ENCODE data around the gene BBS9.
"Not testable (repeated sequence)": the region's sequence is repeated elsewhere in the genome, so short reads cannot be mapped to it uniquely, and the experiment has no call there.

The BBS9 gene

DNA sequence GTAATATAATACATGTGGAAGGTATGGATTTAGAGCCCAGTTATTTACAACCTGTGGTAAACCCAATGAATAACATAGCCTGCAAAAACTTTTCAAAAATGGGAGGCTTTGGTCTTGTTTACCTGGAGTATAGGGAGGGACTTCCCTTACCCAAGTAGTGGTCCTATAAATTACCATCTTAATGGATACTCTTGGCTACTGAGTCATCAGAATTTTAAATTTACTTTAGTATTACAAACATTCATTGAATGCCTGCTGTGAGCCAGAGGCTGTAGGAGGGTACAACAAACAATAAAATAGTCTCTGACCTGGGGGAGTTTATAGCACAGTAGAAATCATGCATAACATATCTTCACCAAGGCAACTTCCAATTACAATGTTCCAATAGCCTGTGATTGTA, 365.1 kb downstream of the BBS9 start:
- DNase-seq (ENCODE audit: low read depth in 2 of 2), result no peak

- peak; percentile 20 to 23 for DNase-seq (ENCODE audit: low read depth in 2 of 2)
Measured at GRCh38 chr7:33495207-33495606, 365.8 kb downstream of the BBS9 start.

- no peak for DNase-seq (ENCODE audit: low read depth in 2 of 2)
Measured at GRCh38 chr7:33497051-33497450, 367.7 kb downstream of the BBS9 start.

DNA sequence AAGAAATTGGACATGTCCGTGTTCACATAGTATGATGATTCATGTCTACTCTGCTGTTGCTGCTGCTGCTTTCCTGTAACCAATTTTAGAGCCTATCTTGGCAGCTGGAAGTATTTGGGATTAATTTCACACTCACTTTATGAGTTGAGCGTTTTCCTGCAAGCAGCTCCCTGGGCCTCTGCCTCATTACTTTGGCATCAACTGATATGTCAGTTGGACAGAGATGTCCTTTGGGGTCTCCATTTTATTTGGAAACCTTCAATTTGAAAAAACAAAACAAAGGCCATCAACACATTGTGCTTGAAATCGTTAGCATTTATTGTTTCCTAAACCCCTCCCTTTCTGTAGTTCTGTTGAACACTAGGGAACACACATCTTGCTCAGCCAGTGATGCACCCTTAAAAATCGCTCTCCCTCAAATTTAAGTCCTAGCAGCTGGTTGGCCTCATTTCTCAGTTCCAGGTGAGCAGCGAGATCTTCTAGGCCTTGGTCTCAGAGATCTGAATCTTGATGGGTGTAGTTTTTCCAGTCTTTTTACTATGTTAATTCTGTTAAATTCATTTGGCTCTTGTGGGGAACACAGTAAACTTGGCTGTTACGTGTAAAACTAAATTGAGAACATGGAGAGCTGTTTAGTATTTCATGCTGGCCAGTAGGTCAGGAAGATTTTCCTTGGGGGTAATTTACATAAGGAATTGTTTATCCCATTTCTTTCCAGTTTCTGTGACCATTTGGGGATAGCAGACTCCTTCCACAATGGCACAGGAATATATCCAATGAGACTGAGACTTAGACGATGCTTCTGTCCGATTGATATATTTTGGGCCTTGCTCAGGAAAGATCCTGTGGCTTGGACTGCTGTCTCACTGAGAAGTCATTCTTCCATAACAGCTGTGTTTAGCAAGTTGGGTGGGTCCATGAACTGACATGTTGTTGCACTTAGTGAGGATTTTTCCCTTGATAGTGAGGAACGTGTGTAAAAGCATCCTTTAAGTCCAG, 371.6 kb downstream of the BBS9 start:
- DNase-seq (ENCODE audit: low read depth in 2 of 2), result peak; percentile 37 to 46

DNA sequence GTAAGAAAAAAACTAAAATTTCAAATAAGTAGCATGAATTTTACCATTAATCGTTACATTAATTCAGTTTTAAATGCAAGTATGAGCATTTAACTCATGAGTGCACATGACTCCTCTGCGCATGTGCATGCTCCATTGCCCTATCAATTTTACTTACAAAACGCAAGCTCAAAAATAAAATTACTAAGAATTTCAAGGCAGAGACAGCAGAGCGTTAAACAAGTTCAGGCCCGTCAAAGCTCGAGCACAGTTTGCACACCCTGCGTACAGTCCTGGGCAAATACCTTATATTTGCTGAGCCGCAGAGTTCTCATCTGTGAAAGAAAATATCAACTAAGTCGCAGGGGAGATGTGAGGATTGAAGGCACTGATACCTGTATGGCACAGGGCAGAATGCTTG, 373.6 kb downstream of the BBS9 start:
- DNase-seq (ENCODE audit: low read depth in 2 of 2), result no peak

GRCh38 chr7:33503736-33504135, 374.4 kb downstream of the BBS9 start:
- no peak for DNase-seq (ENCODE audit: low read depth in 2 of 2)

DNA sequence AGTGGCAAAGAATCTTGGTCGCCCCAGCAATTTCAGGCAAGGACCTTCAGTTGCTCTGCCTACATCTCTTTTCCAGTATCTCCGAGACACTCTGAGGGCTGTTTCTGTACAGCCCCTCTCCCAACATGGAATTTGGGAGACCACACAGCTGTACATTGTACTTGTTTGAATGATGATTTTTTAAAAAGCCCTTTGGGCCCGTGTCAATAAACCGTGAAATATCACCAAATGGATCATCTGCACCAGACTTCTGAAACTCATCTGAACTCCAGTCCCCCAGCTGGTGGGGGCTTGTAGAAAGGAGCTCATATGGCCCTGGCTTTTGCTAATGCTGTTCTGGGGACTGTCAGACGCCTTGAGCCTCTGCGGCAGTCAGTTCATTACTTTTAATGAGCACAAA, 374.9 kb downstream of the BBS9 start:
- no peak for DNase-seq (ENCODE audit: low read depth in 2 of 2)

GRCh38 chr7:33509206-33509605, 379.8 kb downstream of the BBS9 start:
- peak; percentile 85 to 87 for DNase-seq (ENCODE audit: low read depth in 2 of 2)

DNA sequence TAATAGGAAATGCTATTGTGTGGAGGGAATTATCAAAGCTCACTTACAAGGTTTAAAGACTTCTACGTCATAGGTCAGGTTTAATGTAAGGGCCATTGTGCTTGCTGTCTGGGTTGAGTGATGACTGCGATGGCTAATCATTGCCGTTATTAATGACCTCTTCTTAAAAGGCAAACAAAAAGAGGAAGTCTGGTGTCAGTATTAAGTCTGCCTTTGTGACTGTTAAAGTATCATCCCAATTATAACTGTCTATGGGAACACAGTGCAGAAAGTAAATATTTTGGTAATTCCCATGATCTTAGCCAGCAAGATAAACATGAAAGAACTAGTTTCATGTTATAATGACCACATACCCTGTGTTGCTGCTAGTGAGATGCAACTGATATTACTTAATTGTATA, 382.4 kb downstream of the BBS9 start:
- DNase-seq (ENCODE audit: low read depth in 2 of 2), result no peak

GRCh38 chr7:33516568-33516967, 387.2 kb downstream of the BBS9 start:
- DNase-seq (ENCODE audit: low read depth in 2 of 2), result no peak

- DNase-seq (ENCODE audit: low read depth in 2 of 2), result no peak
Measured at GRCh38 chr7:33517191-33517590, 387.8 kb downstream of the BBS9 start.

- not testable (repeated sequence) for DNase-seq (ENCODE audit: low read depth in 2 of 2)
Measured at GRCh38 chr7:33527008-33527407, 397.6 kb downstream of the BBS9 start.

GRCh38 chr7:33527613-33528012, 398.2 kb downstream of the BBS9 start:
- not testable (repeated sequence) for DNase-seq (ENCODE audit: low read depth in 2 of 2)

DNA sequence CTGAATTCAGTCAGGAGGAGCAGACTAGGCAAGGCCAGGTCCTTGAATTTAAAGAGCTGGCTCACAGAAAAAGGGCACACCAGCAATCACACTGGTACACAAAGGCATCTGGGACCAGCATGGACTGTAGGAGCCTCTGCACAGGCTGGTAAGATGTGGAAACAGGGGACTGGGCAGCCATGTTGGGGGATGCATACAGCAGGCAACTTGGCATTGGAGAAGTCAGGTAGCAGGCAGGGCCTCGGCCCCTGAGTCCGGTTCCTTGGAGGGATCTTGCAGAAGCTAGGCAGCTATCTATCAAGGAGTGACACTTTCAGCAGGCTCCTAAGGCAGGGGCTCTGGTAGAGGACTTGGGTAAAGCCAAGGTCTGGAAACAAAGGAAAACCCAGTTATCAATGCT, 399.7 kb downstream of the BBS9 start:
- DNase-seq (ENCODE audit: low read depth in 2 of 2), result no peak

GRCh38 chr7:33530664-33531063, 401.3 kb downstream of the BBS9 start:
- DNase-seq (ENCODE audit: low read depth in 2 of 2), result no peak

DNA sequence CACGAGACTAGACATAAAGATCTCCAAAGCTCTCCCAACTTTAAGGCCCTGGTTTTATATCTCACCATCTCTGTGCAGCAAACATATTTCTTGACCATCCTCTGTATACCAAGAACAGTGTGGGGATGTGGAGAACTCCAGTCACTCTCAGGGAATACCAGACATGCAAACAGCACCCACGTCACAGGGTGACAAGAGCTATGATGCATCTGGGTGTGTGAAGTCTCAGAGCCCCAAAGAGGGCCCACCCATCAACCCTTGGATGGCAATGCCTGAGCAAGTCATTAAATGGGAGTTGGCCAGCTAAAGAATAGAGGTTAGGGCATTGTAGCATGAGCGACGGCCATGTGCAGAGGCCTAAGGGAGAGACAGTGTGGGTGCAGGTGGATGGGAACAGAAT, 402.5 kb downstream of the BBS9 start:
- no peak for DNase-seq (ENCODE audit: low read depth in 2 of 2)

GRCh38 chr7:33534833-33535232, 405.5 kb downstream of the BBS9 start:
- DNase-seq (ENCODE audit: low read depth in 2 of 2), result peak; percentile 66 to 70

- no peak for DNase-seq (ENCODE audit: low read depth in 2 of 2)
Measured at GRCh38 chr7:33535989-33536388, 406.6 kb downstream of the BBS9 start.

DNA sequence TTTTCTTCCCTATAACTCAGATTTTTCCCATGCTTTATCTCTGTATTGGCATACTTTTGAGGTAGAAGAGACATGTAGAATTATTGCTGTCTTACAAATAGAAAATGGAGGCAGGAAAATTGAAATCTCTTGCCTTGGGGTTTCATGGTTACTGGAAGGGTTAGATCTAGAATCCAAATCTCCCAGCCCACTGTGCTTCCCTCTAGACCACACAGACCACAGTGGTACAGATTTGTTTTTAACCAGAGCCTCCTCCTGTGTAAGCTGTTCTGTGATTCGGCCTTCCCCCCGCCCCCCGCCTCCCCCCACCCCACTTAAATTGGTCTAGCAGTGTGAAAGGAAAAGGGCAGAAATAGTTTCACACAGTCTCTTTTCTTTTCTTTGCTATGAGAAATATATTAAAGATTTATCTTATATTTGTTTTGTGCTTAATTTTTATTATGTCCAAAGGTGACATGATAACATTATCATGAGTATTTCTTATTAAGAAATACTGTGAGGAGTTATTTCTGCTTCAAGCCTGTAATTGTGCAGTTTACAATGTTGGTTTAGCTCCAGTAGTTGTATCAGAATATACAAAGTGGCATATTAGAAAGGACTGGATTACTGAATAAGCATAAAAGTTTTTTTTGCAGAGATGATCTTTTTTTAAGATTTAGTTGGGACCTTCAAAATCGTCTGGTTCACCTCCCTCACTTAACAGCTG, 407.2 kb downstream of the BBS9 start:
- no peak for DNase-seq (ENCODE audit: low read depth in 2 of 2)

GRCh38 chr7:33537104-33537477, 407.7 kb downstream of the BBS9 start:
- DNase-seq (ENCODE audit: low read depth in 2 of 2), result no peak

DNA sequence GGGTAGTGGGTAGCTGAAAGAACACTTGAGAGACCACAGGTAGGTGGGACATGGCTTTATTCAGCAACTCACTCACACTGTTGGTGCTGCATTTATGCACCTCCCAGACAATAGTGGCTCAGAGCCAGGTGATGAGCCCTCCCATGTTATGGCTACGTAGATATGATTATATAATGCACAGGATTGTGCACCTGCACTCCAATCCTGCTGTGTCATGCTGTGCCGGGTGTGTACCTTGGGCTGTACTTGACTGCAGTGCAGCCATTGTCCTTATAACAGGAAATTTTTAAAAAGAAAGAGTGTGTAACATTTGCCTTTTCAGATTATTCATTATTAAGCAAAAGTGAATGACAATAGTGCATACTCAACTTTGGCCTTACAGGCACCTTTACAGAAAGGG, 409.8 kb downstream of the BBS9 start:
- DNase-seq (ENCODE audit: low read depth in 2 of 2), result no peak

DNA sequence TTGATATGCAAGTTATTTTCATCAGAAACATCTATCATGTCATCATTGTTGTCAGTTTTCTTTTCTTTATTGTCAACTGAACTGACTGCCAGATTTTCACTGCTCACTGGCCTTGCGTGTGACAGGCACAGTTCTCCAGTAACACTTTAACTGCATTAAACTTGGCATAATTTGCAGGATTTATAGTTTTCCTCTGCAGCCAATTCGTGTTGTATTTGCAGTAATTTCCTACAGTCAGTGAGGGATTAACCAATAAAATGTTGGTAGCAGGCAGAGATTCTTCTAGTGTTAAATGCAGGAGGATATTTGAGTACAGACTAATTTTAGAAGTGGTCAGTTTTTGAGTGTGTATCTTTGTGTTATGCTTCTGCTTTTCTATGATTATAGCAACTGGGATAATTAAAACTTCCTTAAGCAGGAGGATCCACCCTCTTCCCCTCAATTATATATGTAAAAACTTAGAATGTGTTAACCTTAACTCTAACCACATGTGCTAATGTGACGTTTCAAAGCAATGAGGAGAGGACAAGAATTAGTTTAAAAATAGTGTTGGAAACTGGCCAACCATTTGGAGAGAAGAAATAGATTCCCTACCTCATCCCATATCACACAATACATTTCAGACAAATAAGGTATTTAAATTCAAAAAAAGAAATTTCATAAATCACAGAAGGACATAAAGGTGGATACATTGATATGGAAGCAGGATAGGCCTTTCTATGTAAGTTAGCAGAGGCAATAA, 410.5 kb downstream of the BBS9 start:
- no peak for DNase-seq (ENCODE audit: low read depth in 2 of 2)

All from fibroblast of skin of left biceps (primary cell).